ENCODE measurements around the gene CORIN. TPM values are rescaled to one million over a fixed set of nuclear protein-coding genes. Genes with fewer than 3 reads are reported as not detected.

CORIN gene
- total RNA-seq, 1 donor from 2014 or later = 0.05 TPM

- H3K27me3 Mint-ChIP-seq (ENCODE audit: low read depth) = no peaks in the 10 kb centered on the region
- H3K9me3 Mint-ChIP-seq = no peaks in the 10 kb centered on the region
- no peak overlapping the region for H3K27ac Mint-ChIP-seq (ENCODE audit: unreplicated experiment)
- DNase-seq (ENCODE audit: low read depth, low spot score) = no peak
- H3K36me3 Mint-ChIP-seq (ENCODE audit: low read depth) = peaks cover 2% of the 10 kb centered on the region
- H3K4me1 Mint-ChIP-seq = no peaks in the 10 kb centered on the region
- TF ChIP-seq, protein P1, sequence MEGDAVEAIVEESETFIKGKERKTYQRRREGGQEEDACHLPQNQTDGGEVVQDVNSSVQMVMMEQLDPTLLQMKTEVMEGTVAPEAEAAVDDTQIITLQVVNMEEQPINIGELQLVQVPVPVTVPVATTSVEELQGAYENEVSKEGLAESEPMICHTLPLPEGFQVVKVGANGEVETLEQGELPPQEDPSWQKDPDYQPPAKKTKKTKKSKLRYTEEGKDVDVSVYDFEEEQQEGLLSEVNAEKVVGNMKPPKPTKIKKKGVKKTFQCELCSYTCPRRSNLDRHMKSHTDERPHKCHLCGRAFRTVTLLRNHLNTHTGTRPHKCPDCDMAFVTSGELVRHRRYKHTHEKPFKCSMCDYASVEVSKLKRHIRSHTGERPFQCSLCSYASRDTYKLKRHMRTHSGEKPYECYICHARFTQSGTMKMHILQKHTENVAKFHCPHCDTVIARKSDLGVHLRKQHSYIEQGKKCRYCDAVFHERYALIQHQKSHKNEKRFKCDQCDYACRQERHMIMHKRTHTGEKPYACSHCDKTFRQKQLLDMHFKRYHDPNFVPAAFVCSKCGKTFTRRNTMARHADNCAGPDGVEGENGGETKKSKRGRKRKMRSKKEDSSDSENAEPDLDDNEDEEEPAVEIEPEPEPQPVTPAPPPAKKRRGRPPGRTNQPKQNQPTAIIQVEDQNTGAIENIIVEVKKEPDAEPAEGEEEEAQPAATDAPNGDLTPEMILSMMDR (conservative IDR thresholded peaks at IDR 0.05) = no peak
- H3K4me3 Mint-ChIP-seq = no peak overlapping the region
These were observed 264.9 kb downstream of the CORIN start for GRCh38 chr4:47572981-47573380.

- TF ChIP-seq, protein P1 (conservative IDR thresholded peaks at IDR 0.05) = no peak
- no peak overlapping the region for H3K27ac Mint-ChIP-seq (ENCODE audit: unreplicated experiment)
- H3K4me3 Mint-ChIP-seq = no peak overlapping the region
- H3K4me1 Mint-ChIP-seq = no peaks in the 10 kb centered on the region
- no peaks in the 10 kb centered on the region for H3K27me3 Mint-ChIP-seq (ENCODE audit: low read depth)
- peaks cover 2% of the 10 kb centered on the region for H3K36me3 Mint-ChIP-seq (ENCODE audit: low read depth)
- DNase-seq (ENCODE audit: low read depth, low spot score) = no peak
- H3K9me3 Mint-ChIP-seq = no peaks in the 10 kb centered on the region
These were observed 267.1 kb downstream of the CORIN start for GRCh38 chr4:47570816-47571215.

DNA sequence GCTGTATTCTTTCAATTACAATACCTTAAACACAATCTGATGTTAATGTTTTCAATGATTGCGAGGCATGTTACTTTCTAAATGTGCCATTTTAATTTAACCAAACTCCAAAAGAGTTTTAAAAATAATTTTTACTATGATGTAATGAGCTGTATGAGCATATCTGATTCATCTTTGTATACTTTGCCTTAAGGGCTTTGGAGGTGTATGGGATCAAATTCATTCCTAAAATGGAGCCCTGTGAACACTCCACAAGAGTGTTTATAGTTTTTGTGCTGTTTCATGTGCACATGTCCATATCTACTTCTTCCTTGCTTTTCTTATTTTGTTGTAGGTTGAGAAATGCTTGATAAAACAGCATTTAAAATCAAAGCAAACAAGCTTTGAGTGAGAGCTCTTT lies 270.4 kb downstream of the CORIN start:
- Mint-ChIP-seq H3K4me3 (no peak overlapping the region), H3K27me3 (ENCODE audit: low read depth) (no peaks in the 10 kb centered on the region), H3K4me1 (peaks cover 4% of the 10 kb centered on the region), H3K36me3 (ENCODE audit: low read depth) (peaks cover 2% of the 10 kb centered on the region), H3K9me3 (peaks cover 2% of the 10 kb centered on the region), H3K27ac (ENCODE audit: unreplicated experiment) (no peak overlapping the region)
- DNase-seq (ENCODE audit: low read depth, low spot score) = no peak
- TF ChIP-seq, protein P1 (conservative IDR thresholded peaks at IDR 0.05) = no peak

DNA sequence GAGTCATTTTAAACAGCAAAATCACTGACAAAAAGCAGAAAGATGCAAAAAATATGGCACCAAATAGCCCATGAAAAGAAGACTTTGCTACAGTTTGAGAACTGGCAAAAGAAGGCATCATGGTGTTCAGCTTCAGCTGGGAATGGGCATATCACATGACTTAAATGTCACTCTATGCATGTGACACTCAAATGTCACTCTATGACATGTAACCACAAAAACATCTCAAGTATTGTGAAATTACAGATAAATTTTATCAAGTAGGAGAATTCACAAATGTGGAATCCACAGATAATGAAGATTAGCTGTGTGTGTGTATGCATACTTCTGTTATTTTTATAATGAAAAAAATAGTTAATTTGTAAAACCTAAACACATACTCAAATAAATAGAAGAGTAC lies 270.9 kb downstream of the CORIN start:
- no peak for DNase-seq (ENCODE audit: low read depth, low spot score)
- TF ChIP-seq, protein P1 (conservative IDR thresholded peaks at IDR 0.05) = no peak
- peaks cover 2% of the 10 kb centered on the region for H3K36me3 Mint-ChIP-seq (ENCODE audit: low read depth)

GRCh38 chr4:47566566-47566965 lies 271.3 kb downstream of the CORIN start:
- TF ChIP-seq, protein P1 (conservative IDR thresholded peaks at IDR 0.05) = no peak

More for the DNA sequence above, 270.9 kb downstream of the CORIN start:
- Mint-ChIP-seq H3K4me3 (no peak overlapping the region), H3K4me1 (peaks cover 4% of the 10 kb centered on the region), H3K9me3 (peaks cover 2% of the 10 kb centered on the region), H3K27me3 (ENCODE audit: low read depth) (no peaks in the 10 kb centered on the region), H3K27ac (ENCODE audit: unreplicated experiment) (no peak overlapping the region)

GRCh38 chr4:47562297-47562696 lies 275.6 kb downstream of the CORIN start:
- H3K27ac Mint-ChIP-seq (ENCODE audit: unreplicated experiment) = no peak overlapping the region
- TF ChIP-seq, protein P1 (conservative IDR thresholded peaks at IDR 0.05) = no peak

More at GRCh38 chr4:47566566-47566965, 271.3 kb downstream of the CORIN start:
- no peak for DNase-seq (ENCODE audit: low read depth, low spot score)
- Mint-ChIP-seq H3K27me3 (ENCODE audit: low read depth) (no peaks in the 10 kb centered on the region), H3K36me3 (ENCODE audit: low read depth) (peaks cover 2% of the 10 kb centered on the region), H3K4me3 (no peak overlapping the region), H3K4me1 (peaks cover 4% of the 10 kb centered on the region), H3K27ac (ENCODE audit: unreplicated experiment) (no peak overlapping the region), H3K9me3 (peaks cover 2% of the 10 kb centered on the region)

More at GRCh38 chr4:47562297-47562696, 275.6 kb downstream of the CORIN start:
- Mint-ChIP-seq H3K36me3 (ENCODE audit: low read depth) (no peaks in the 10 kb centered on the region), H3K27me3 (ENCODE audit: low read depth) (no peaks in the 10 kb centered on the region), H3K4me1 (peaks cover 4% of the 10 kb centered on the region), H3K4me3 (no peak overlapping the region), H3K9me3 (peaks cover 2% of the 10 kb centered on the region)
- no peak for DNase-seq (ENCODE audit: low read depth, low spot score)

Measured in neural crest cell (in vitro differentiated cells).